NCI-H1048 (cell line): ENCODE data around the gene CTNNA2.

Source experiments
- DNase-seq: peaks from one replicate; lab custom pipeline; 2025; lab: John Stamatoyannopoulos, UW

The CTNNA2 gene

DNA sequence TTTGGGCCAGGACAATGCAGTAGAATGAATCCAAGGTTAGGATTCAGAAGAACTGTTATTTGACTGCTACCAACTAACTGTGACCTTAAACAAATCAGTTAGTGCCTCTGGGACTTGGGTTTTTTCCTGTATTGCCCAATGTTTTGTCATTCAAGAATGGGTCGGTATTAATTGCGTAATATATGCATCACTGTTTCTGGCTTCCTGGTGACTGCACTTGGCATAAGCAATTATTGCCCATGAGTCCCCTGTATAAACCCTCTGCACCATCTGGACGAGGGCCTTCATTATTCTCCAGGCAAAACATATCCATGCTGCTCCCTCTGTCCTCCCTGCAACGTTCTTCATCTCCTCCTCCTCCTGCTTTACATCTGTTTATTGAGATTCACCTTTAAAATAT is 1047.5 kb downstream of the CTNNA2 start:
- DNase-seq, result no peak

- DNase-seq, result no peak
Observed at GRCh38 chr2:80568011-80568410, 1055.2 kb downstream of the CTNNA2 start.

DNA sequence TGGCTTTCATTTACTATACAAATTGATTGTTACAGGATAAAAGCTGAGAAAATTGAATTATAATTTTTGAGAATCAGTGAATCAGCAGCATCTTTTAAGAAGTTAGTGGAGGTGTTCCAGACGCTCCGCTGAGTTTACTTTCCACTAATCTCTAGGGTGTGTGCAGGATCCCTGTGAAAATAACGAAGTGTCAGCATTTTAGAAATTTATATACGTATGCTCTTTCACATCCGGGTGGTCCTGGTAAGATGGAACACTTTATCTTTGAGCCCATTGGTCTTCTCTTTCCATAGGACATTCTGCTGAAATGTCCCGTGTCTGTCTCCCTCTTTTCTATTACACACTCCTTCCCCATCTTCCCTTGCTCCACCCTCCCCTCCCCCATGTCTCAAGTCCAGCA is 1060.3 kb downstream of the CTNNA2 start:
- DNase-seq, result no peak

DNA sequence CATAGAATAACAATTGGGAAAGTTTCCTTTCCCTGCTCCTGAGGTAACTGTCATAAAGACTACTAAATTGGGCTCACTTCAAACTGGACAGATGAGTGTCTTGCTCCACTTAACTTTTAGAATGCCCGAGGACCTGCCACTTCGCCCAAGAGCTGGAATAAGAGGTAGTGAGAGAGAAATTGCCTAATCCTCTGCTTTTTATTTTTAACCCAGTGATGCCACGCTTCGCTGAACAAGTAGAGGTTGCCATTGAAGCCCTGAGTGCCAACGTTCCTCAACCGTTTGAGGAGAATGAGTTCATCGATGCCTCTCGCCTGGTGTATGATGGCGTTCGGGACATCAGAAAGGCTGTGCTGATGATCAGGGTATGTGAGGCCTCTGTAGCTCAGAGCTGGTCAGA is 1061.1 kb downstream of the CTNNA2 start:
- no peak for DNase-seq

DNA sequence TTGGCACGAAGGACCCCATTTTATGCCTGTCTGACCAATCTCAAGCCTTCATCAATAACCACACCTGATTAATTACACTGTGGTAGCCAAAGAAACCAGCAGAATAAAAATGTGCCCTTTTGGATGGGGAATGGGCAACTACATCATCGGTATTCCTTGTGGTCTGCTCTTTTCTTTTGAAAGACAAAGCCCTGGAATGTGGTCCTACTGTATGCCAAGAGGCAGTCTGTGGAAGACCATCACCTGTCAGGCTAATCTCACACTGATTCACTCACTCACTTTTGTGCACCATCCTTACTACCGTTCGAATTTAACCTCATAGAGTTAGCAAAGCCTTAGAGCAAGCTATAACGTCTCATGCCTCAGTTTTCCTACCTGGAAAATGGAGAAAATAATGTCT is 1066.9 kb downstream of the CTNNA2 start:
- DNase-seq, result no peak

- no peak for DNase-seq
Observed at GRCh38 chr2:80591233-80591632, 1078.4 kb downstream of the CTNNA2 start.

- DNase-seq, result no peak
Observed at GRCh38 chr2:80592106-80592505, 1079.3 kb downstream of the CTNNA2 start.

DNA sequence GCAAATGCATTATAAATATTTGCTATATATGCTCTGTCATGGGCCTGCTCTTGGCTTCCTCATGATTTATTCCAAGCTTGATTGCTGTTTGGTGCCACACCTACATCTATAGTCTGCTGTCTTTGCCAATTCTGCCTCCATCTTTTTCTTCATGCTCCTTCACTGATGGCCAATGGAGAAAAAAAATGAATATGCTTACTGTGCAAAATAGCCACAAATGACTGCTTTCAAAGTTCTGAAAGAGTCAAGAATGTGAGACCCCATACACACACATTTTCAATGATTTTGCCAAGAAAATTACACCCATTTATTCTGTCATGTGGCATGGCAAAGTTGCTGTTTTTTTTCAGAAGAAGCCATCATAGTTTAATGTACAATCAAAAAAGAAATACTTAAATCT is 1097.3 kb downstream of the CTNNA2 start:
- no peak for DNase-seq

DNA sequence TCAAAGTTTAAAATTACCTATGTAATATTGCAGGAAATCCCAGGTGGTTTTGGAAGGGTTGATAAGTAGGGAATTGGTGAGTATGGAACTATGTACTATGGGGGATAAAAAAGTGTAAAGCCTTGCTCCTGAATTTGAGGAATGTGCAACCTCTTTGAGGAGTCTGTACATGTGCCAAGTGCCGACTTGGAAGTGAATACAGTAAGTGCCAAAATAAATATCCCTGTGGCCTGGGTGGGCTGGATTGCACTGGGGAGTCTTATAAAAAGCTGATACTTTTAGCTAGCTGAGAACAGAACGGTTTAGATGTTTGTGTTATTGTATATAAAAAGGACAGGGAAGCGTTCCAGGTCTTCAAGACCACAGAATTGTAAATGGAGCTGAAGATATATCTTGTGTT is 1108.8 kb downstream of the CTNNA2 start:
- DNase-seq, result no peak

DNA sequence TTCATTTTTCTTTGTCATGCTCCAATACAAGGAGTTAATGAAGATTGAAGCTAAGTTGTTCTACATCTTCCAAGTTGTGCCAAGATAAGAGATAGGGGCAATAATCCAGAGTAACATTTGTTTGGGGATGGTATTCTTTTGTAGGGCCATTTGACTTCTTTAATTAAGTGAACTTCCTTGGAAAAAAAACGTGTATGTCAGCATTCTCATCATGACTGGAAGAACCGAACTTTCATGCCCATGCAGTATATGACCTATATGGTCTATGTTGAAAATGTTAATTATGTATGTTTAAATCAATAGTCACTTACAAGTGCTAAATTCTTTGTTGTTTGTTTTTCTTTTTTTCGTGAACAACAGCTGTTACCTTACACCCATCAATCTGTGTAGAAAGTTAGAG is 1111.2 kb downstream of the CTNNA2 start:
- no peak for DNase-seq

- DNase-seq, result no peak
Observed at GRCh38 chr2:80634590-80634989, 1121.7 kb downstream of the CTNNA2 start.

DNA sequence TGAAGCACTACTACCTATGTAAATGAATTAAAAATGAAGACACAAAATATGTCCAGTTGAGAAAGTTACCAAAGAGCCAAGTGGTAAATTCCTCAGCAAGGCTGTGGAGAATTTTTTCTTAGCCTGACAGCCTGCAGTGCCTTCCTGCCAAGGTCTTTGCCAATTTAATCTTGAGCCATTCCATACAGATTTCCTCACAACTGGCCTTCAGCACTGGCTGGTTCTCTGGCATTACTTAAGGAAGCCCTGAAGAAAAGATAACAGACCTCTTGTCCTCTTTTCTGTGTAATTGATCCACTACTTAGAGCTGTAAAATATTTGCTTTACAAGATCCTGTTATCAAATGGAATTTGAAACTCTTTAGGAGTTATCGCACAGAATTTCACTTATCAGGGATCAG is 1125.9 kb downstream of the CTNNA2 start:
- DNase-seq, result no peak

GRCh38 chr2:80642465-80642864 is 1129.6 kb downstream of the CTNNA2 start:
- no peak for DNase-seq

DNA sequence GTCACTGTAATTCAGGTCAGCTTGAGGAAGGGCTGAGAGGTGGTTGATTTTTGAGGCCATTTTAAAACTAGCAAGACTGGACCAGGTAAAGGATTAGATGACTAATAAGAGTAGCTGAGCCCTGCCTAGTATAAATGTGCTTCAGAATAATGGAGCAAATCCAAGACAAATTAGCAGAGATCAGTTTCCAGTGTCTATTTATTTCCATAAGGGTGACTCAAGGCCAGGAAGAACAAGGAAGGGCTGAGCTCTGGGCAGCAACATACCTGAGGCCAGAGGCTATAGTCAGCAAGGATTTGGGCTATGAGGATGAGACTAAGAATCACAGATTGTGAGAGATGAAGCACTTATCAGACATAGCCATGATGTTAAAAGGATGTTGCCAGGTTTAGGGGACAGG is 1130.7 kb downstream of the CTNNA2 start:
- DNase-seq, result no peak

DNA sequence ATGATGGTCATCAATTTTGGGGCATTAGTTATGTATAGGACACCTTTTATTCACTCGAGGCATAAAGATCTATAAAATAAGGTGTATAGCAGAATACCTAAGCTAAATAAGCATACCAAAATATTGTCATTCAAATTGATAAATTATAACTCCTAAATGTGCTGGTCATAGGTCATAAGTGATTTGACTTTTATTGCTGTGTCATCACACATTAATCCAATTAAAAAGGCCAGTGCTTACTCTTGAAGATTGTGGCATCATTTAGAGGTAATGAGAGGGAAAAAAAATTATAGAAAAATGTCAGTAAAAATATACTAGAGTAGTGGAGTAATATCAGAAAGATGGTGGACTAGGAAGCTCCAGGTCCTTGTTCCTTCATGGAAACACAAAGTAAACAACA is 1138.6 kb downstream of the CTNNA2 start:
- no peak for DNase-seq

DNA sequence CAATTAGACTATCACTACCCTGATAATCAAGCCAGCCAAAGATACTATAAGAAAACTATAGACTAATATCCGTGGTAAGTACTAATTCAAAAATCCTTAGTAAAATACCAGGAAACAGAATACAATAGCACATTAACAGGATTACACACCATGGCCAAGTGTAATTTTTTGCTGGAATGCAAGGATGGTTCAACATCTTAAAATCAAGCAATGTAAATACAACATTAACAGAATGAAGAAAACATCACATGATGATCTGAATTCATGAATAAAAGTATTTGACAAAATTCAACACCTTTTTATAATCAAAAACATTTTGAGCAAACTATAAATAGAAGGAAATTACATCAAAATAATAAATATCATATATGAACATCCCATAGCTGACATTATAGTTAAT is 1142.4 kb downstream of the CTNNA2 start:
- DNase-seq, result no peak

DNA sequence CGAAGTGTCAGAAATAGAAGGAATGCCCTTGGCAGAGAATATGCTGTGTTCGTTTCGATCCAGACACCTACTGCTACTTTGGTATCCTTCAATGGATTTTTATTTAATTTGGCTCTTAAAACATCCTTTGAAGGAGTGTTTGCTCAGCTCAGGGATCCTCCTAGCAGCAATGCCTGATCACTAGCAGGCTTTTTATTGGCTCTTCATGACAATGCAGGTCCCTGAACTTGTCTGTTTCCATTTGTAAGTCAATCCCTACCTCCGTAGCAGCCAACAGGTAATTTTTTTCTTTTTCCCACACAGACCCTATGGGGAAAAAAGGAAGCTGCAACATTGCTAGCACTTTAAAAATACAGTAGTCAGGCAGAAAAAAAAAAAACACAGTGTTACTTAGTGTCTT is 1157.9 kb downstream of the CTNNA2 start:
- no peak for DNase-seq

DNA sequence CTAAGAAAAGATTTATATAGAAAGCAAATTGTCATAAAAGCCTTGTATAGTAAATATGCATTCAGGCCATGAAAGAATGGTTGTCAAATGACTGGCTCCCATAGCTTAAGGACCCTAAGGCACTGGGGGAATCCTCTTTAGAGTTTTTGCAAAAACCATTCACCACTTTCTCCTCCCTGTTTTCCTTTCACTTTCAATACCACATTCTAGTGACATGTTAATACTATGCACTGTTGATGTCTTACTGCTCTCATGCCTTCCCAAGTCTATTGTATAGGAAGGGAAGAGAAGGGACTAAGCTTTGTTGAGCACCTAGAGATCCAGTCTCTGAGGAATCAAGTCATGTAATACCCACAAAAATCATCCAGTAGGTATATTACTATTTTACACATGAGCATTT is 1174.7 kb downstream of the CTNNA2 start:
- no peak for DNase-seq

DNA sequence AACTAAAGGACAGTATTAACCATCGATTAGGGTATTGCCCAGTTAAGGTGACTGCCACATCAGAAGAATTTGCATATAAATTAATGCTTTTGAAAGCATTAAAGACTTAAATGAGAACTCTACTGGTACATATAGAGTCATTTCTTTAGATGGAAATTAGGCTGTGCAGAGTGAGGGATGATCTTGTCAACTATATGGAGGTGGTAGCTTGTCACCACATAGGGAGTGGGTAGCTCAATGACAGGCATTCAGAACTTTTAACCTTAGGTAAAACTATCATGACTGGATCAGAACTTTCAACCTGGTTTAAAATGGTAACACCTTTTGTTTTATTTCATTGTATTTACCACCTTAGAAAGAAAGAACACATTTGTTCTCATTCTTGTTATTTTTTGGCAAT is 1176.3 kb downstream of the CTNNA2 start:
- no peak for DNase-seq
